HEK293T (cell line): ENCODE data around the gene GPR107.

Source experiments
- BHLHE40 ChIP-seq: fragments of 450-650 bp; IDR thresholded peaks from 2 replicates; pipeline ENCODE4 v1.6.1; 2016; ENCODE audit warnings: mild to moderate bottlenecking, moderate library complexity, borderline replicate concordance
- ELF4 ChIP-seq: fragments of 450-650 bp; IDR thresholded peaks from 2 replicates; pipeline ENCODE4 v1.6.1; 2017; ENCODE audit warnings: antibody characterized with exemption
- FOXK2 ChIP-seq: fragments of 450-650 bp; IDR thresholded peaks from 2 replicates; pipeline ENCODE4 v1.6.1; 2016; ENCODE audit warnings: mild to moderate bottlenecking
- NFRKB ChIP-seq: fragments of 450-650 bp; IDR thresholded peaks from 2 replicates; pipeline ENCODE4 v1.6.1; 2016; ENCODE audit warnings: mild to moderate bottlenecking, moderate library complexity
- SP1 ChIP-seq: fragments of 450-650 bp; IDR thresholded peaks from 2 replicates; pipeline ENCODE4 v1.6.1; 2017
- SUZ12 ChIP-seq: fragments of 450-650 bp; IDR thresholded peaks from 2 replicates; pipeline ENCODE4 v1.6.1; 2016; ENCODE audit warnings: mild to moderate bottlenecking
- TARDBP ChIP-seq: fragments of 450-650 bp; IDR thresholded peaks from 2 replicates; pipeline ENCODE4 v1.6.1; 2016
- ZNF384 ChIP-seq: fragments of 450-650 bp; IDR thresholded peaks from 2 replicates; pipeline ENCODE4 v1.6.1; 2016

- TF ChIP-seq ZNF384: no peak
- TF ChIP-seq SP1: no peak
- no peak for TF ChIP-seq TARDBP
- TF ChIP-seq SUZ12: no peak
- TF ChIP-seq FOXK2: no peak
- no peak for TF ChIP-seq NFRKB
- no peak for TF ChIP-seq BHLHE40
- TF ChIP-seq ELF4: no peak
These were observed 39.2 kb downstream of the GPR107 start for GRCh38 chr9:130092910-130093309.
